Mucosa of descending colon (tissue), 3 donors: ENCODE data around the gene TENM4. TPM values are rescaled to one million over a fixed set of nuclear protein-coding genes. Genes with fewer than 3 reads are reported as not detected.

ENCODE experiments used
- ATAC-seq: fragments of 200-7000 bp; cut with Tn5 transposase; one replicate; pipeline ENCODE4 v1.9.1; 2020; ENCODE audit warnings: mild to moderate bottlenecking, moderate library complexity
- DNase-seq, 3 donors: peaks; one replicate each; pipeline ENCODE4 v3.0.0-alpha.2; 2020
- H3K36me3 ChIP-seq: fragments of 200-600 bp; one replicate; pipeline ENCODE4 v1.8.0; 2021; ENCODE audit warnings: low read depth, mild to moderate bottlenecking
- H3K4me1 ChIP-seq: fragments of 200-600 bp; one replicate; pipeline ENCODE4 v1.8.0; 2021; ENCODE audit warnings: low read depth, mild to moderate bottlenecking
- H3K4me3 ChIP-seq: fragments of 200-600 bp; one replicate; pipeline ENCODE4 v1.8.0; 2021; ENCODE audit warnings: mild to moderate bottlenecking
- H3K9me3 ChIP-seq: fragments of 200-600 bp; one replicate; pipeline ENCODE4 v1.8.0; 2021; ENCODE audit warnings: mild to moderate bottlenecking
- CTCF ChIP-seq: fragments of 200-600 bp; IDR thresholded peaks from one replicate; pipeline ENCODE4 v1.8.0; 2022; ENCODE audit warnings: antibody characterized with exemption, mild to moderate bottlenecking
- intact Hi-C, 2 donors: fragments of 100-400 bp; cut with DNase I in 1 of 2; cut with micrococcal nuclease in 1 of 2; formaldehyde crosslinking; loops; one replicate each; pipeline versions ENCODE4 v1.11.0 to v1.11.1; 2022; cut with DNase I, micrococcal nuclease
- total RNA-seq, 3 donors: library from RNA; stranded (reverse); fragmentation: NEBNext Ultra II Directional in 2 of 3; extraction: Animal tissue kit (Norgen Biotek cat#: 25700) in 2 of 3; gene quantifications; one replicate each; pipeline versions ENCODE4 v1.2.1 to v1.2.4, GENCODE V29; 2021 to 2023
- donor health status: DM: no; HTN: no; CAD: no; lungs with moderate emphysema.
- donor health status: DM: no; HTN: no; CAD: no.
- donor health status: DM: no; HTN: yes; CAD: no.

The TENM4 gene
- total RNA-seq, 3 donors from 2014 or later, result 0.70 to 1.6 (median 1.2) TPM

- H3K9me3 ChIP-seq, result no peaks in the 10 kb centered on the region
- H3K36me3 ChIP-seq, result no peaks in the 10 kb centered on the region
- no peak for TF ChIP-seq CTCF
- DNase-seq (no peak), ATAC-seq (no peak)
- no peak overlapping the region for H3K4me3 ChIP-seq
- intact Hi-C loops, result no loop called here
- peaks cover 16% of the 10 kb centered on the region for H3K4me1 ChIP-seq
Measured at GRCh38 chr11:78810559-78811009, 630.2 kb downstream of the TENM4 start.

GRCh38 chr11:78809931-78810541 is 630.8 kb downstream of the TENM4 start:
- DNase-seq, result no peak
- Histone ChIP-seq H3K4me3 (no peak overlapping the region), H3K4me1 (peaks cover 16% of the 10 kb centered on the region), H3K36me3 (no peaks in the 10 kb centered on the region), H3K9me3 (no peaks in the 10 kb centered on the region)
- TF ChIP-seq CTCF, result no peak
- intact Hi-C loops, result loop anchor here in 1 of 2 donors (10.0 kb wide), 1 partner anchor 165 kb away; no protein-coding TSS in a partner anchor
- peak; percentile 42 for ATAC-seq

GRCh38 chr11:78808923-78809322 is 631.9 kb downstream of the TENM4 start:
- ATAC-seq, result peak; percentile 80
- TF ChIP-seq CTCF, result no peak
- Histone ChIP-seq H3K9me3 (no peaks in the 10 kb centered on the region), H3K4me1 (peaks cover 16% of the 10 kb centered on the region), H3K4me3 (no peak overlapping the region), H3K36me3 (no peaks in the 10 kb centered on the region)
- DNase-seq, result peak; percentile 65 to 74 (median 69)
- intact Hi-C loops, result loop anchor here in 1 of 2 donors (10.0 kb wide), 1 partner anchor 164 kb away; no protein-coding TSS in a partner anchor

- no peak for DNase-seq
- intact Hi-C loops, result loop anchor here in 1 of 2 donors (10.0 kb wide), 1 partner anchor 163 kb away; no protein-coding TSS in a partner anchor
- H3K36me3 ChIP-seq, result no peaks in the 10 kb centered on the region
- ATAC-seq, result no peak
- TF ChIP-seq CTCF, result no peak
- peaks cover 14% of the 10 kb centered on the region for H3K4me1 ChIP-seq
- no peak overlapping the region for H3K4me3 ChIP-seq
- H3K9me3 ChIP-seq, result no peaks in the 10 kb centered on the region
Measured at GRCh38 chr11:78807351-78807750, 633.5 kb downstream of the TENM4 start.

GRCh38 chr11:78806214-78807004 is 634.4 kb downstream of the TENM4 start:
- DNase-seq (no peak), ATAC-seq (peak; percentile 28)
- no peak for TF ChIP-seq CTCF
- Histone ChIP-seq H3K4me1 (peaks cover 23% of the 10 kb centered on the region), H3K36me3 (no peaks in the 10 kb centered on the region), H3K9me3 (no peaks in the 10 kb centered on the region), H3K4me3 (no peak overlapping the region)
- intact Hi-C loops, result loop anchor here in 1 of 2 donors (10.0 kb wide), 1 partner anchor 162 kb away; no protein-coding TSS in a partner anchor
